NB4 (cell line): Measurements from ENCODE around the gene CFLAR.

ENCODE experiments used
- DNase-seq: peaks from one replicate; pipeline ENCODE4 v3.0.0; 2010; ENCODE audit warnings: low read depth
- H3K4me3 ChIP-seq: one replicate; pipeline ENCODE4 v1.5.1; 2011; ENCODE audit warnings: mild to moderate bottlenecking, low read depth, low read length, moderate library complexity
- MYC ChIP-seq: IDR thresholded peaks from 2 replicates; pipeline ENCODE4 v1.6.1; 2011; ENCODE audit warnings: low read depth, low read length
- POLR2A ChIP-seq: IDR thresholded peaks from 2 replicates; pipeline ENCODE4 v1.6.1; 2011; ENCODE audit warnings: mild to moderate bottlenecking; ENCODE audit not compliant: insufficient read length; ENCODE audit errors: extremely low read depth
- TF ChIP-seq, protein P1 (sequence below): IDR thresholded peaks from one replicate; pipeline ENCODE4 v1.5.1; 2012; ENCODE audit warnings: low read depth, low read length
- TF ChIP-seq, protein P2 (sequence below): IDR thresholded peaks from 2 replicates; pipeline ENCODE4 v1.6.1; 2011; ENCODE audit warnings: low read depth, low read length

The CFLAR gene

DNA sequence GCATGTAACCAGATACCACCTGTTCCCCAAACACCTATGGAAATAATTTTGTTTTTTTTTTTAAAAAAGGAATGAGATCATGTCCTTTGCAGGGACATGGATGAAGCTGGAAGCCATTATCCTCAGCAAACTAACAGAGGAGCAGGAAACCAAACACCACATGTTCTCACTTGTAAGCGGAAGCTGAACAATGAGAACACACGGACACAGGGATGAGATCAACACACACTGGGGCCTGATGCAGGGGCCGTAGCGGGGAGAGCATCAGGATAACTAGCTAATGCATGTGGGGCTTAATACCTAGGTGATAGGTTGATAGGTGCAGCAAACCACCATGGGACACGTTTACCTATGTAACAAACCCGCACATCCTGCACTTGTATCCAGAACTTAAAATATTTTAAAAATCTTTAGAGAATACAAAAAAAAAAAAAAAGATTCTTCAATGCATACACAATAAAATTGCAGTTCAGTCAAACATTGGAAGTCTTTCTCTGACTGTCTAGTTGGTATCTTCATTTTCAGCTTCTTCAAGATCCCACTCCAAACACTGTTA, 55.4 kb downstream of the CFLAR start:
- no peak for DNase-seq
- TF ChIP-seq, protein P1, sequence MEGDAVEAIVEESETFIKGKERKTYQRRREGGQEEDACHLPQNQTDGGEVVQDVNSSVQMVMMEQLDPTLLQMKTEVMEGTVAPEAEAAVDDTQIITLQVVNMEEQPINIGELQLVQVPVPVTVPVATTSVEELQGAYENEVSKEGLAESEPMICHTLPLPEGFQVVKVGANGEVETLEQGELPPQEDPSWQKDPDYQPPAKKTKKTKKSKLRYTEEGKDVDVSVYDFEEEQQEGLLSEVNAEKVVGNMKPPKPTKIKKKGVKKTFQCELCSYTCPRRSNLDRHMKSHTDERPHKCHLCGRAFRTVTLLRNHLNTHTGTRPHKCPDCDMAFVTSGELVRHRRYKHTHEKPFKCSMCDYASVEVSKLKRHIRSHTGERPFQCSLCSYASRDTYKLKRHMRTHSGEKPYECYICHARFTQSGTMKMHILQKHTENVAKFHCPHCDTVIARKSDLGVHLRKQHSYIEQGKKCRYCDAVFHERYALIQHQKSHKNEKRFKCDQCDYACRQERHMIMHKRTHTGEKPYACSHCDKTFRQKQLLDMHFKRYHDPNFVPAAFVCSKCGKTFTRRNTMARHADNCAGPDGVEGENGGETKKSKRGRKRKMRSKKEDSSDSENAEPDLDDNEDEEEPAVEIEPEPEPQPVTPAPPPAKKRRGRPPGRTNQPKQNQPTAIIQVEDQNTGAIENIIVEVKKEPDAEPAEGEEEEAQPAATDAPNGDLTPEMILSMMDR = no peak
- TF ChIP-seq MYC (no peak), POLR2A (no peak)
- TF ChIP-seq, protein P2, sequence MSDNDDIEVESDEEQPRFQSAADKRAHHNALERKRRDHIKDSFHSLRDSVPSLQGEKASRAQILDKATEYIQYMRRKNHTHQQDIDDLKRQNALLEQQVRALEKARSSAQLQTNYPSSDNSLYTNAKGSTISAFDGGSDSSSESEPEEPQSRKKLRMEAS = no peak
- H3K4me3 ChIP-seq = no peak overlapping the region

DNA sequence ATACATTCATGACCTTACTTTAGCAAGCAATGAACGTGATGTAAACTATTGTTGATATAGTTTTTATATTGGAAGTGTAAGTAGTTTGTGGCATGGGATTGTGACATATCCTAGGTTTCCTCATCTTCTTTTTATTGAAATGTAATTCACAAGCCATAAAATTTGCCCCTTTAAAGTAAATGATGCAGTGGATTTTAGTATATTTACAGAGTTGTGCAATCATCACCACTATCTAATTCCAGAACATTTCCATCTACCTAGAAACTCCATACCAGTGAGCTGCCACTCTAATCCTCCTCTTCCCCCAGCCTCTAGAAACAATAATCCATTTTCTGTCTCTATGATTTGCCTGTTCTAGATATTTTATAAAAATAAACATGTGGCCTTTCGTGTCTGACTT, 56.3 kb downstream of the CFLAR start:
- no peak overlapping the region for H3K4me3 ChIP-seq
- no peak for DNase-seq
- TF ChIP-seq, protein P2 = no peak
- TF ChIP-seq POLR2A = no peak

DNA sequence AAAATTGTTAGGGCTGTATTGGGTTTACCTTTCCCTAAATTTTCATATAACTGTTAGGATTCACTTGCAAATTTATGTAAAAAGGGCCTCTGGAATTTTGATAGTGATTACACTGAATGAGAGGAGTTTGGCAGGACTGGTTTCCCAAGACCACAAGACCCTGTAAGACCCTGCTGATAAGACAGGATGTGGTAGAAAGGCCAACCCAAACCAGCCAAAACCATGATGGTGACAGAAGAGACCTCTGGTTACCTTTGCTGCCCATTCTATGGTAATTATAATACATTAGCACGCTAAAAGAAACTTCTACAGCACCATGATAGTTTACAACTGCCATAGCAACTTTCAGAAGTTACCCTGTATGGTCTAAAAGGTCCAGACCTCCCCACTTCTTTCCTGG, 58.7 kb downstream of the CFLAR start:
- no peak overlapping the region for H3K4me3 ChIP-seq
- TF ChIP-seq, protein P2 = no peak
- TF ChIP-seq POLR2A = no peak
- no peak for TF ChIP-seq MYC
- TF ChIP-seq, protein P1 = no peak
- no peak for DNase-seq

DNA sequence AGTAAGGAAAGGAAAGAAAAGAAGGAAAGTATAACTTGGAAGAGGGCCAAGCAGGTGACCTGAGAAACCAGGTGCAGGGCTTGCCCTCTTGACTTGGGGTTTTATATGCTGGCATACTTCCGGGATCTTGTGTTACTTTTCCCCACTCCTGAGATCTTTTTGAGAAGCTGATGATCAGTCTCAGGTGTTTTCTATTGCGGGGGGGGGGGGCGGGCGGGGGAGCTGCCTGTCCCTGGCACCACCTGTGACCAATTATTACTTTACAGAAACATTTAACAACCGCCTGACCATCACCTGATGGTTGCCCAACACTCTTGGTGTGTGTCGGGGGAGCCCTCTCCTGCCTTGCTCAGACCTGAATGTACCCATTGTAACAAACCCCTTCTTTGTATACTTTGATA, 60.1 kb downstream of the CFLAR start:
- TF ChIP-seq, protein P1 = no peak
- TF ChIP-seq MYC (no peak), POLR2A (no peak)
- TF ChIP-seq, protein P2 = no peak
- H3K4me3 ChIP-seq = no peak overlapping the region
- DNase-seq = no peak

DNA sequence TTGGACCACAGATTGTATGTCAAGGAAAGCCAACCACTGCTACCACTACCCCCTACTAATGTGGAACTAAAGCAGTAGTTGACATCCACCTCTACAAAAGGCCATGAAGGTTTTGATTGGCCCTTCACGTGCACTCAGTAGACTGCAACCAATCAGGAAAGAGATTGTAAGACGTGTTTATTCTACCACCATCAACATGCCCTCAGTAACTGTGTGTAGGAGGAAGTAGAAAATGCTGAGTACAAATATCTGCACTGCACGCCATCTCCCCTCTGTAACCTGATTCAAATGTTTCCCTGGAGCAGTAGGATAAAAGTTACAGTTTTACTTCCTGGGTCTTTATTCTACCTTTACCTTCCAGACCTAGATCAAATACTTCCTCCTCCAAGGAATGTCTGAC, 64.0 kb downstream of the CFLAR start:
- no peak overlapping the region for H3K4me3 ChIP-seq
- DNase-seq = peak; percentile 44
- TF ChIP-seq POLR2A (no peak), MYC (no peak)
- TF ChIP-seq, protein P2 = no peak
- TF ChIP-seq, protein P1 = no peak

DNA sequence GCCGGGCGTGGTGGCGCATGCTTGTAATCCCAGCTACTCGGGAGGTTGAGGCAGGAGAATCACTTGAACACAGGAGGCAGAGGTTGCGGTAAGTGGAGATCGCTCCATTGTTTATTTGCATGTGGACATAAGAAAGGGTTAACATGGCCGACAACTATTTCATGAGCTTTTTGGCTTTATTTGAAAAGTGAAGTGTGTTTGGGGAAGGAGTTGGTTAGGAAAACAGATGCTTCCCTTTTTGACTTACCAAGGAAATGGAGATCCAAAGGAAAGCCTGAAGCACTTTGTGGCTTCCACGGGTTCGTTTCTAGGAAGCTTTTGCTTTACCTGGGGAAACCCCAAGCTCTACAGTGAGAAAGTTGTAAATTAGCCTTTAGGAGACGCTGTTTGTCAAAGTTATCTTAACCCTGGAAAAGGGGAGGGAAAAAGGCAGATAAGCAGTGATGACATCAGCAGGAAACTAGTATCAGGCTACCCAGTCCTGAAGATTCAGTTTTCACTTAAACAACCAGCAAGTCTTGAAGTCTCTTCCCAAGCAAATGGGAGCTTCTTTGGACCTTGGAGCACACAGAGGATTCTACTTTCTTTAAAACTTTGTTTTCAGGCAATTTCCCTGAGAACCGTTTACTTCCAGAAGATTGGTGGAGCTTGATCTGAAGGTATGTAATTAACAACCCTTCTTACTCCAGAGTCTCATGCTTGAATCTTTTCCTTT, 66.8 kb downstream of the CFLAR start, which contains the start of gene CASP10:
Gene CASP10 (plus strand): TSS at position 492 of the 715 bp plus-strand sequence. CDS start 2,637 bp downstream, outside the sequence.
- peak; percentile 87 for DNase-seq
- peak within 1 kb of the TSS; percentile 78 for H3K4me3 ChIP-seq
- TF ChIP-seq POLR2A = peak; percentile 40
- TF ChIP-seq, protein P1 = peak; percentile 73
- no peak for TF ChIP-seq MYC
